NB4 (cell line): Measurements from ENCODE around the gene CTCFL.

ENCODE experiments used
- DNase-seq: peaks from one replicate; pipeline ENCODE4 v3.0.0; 2010; ENCODE audit warnings: low read depth
- H3K4me3 ChIP-seq: one replicate; pipeline ENCODE4 v1.5.1; 2011; ENCODE audit warnings: mild to moderate bottlenecking, low read depth, low read length, moderate library complexity
- MYC ChIP-seq: IDR thresholded peaks from 2 replicates; pipeline ENCODE4 v1.6.1; 2011; ENCODE audit warnings: low read depth, low read length
- POLR2A ChIP-seq: IDR thresholded peaks from 2 replicates; pipeline ENCODE4 v1.6.1; 2011; ENCODE audit warnings: mild to moderate bottlenecking; ENCODE audit not compliant: insufficient read length; ENCODE audit errors: extremely low read depth
- TF ChIP-seq, protein P1 (sequence below): IDR thresholded peaks from one replicate; pipeline ENCODE4 v1.5.1; 2012; ENCODE audit warnings: low read depth, low read length
- TF ChIP-seq, protein P2 (sequence below): IDR thresholded peaks from 2 replicates; pipeline ENCODE4 v1.6.1; 2011; ENCODE audit warnings: low read depth, low read length

CTCFL gene

DNA sequence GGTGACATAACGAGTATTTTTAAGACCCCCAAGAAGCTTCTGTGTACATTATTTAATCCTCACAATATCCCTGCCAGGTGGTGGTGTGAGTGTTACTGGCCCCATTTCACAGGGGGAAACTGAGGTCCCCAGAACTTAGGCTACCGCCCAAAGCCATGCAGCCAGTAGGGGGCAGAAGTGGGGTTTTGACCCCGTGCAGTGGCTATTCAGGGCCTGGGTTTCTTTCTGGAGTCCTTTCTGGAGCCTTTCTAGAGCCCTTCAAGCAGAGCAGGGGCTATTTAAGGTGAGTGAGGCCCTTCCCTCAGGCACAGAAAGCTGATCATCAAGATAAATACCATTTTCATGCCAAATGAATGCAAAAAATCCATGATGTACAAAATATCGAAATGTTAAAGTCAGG lies 59.0 kb downstream of the CTCFL start:
- H3K4me3 ChIP-seq = no peak overlapping the region
- TF ChIP-seq, protein P1, sequence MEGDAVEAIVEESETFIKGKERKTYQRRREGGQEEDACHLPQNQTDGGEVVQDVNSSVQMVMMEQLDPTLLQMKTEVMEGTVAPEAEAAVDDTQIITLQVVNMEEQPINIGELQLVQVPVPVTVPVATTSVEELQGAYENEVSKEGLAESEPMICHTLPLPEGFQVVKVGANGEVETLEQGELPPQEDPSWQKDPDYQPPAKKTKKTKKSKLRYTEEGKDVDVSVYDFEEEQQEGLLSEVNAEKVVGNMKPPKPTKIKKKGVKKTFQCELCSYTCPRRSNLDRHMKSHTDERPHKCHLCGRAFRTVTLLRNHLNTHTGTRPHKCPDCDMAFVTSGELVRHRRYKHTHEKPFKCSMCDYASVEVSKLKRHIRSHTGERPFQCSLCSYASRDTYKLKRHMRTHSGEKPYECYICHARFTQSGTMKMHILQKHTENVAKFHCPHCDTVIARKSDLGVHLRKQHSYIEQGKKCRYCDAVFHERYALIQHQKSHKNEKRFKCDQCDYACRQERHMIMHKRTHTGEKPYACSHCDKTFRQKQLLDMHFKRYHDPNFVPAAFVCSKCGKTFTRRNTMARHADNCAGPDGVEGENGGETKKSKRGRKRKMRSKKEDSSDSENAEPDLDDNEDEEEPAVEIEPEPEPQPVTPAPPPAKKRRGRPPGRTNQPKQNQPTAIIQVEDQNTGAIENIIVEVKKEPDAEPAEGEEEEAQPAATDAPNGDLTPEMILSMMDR = peak; percentile 48
- no peak for TF ChIP-seq POLR2A
- no peak for DNase-seq

DNA sequence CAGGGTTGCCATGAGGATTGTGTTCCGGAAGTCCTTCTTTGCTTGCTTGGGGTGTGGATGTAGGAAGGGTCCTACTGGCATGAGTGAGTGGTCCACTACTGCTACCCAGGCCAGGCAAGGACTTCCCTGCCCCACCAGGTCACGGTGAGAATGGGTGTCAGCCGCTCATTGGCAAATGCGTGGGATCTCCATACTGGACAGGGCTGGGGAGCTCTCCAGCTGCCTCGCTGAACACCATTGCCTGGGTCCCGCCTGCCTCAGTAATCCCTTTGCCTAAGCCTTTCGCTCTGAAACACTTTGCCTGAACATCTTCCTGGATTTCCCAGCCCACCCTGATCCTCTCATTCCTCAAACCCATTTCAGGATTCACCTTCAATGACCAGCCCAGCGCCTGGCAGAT lies 59.5 kb downstream of the CTCFL start:
- no peak for DNase-seq
- TF ChIP-seq, protein P1 = no peak
- TF ChIP-seq, protein P2, sequence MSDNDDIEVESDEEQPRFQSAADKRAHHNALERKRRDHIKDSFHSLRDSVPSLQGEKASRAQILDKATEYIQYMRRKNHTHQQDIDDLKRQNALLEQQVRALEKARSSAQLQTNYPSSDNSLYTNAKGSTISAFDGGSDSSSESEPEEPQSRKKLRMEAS = no peak
- TF ChIP-seq POLR2A = no peak
- no peak for TF ChIP-seq MYC

DNA sequence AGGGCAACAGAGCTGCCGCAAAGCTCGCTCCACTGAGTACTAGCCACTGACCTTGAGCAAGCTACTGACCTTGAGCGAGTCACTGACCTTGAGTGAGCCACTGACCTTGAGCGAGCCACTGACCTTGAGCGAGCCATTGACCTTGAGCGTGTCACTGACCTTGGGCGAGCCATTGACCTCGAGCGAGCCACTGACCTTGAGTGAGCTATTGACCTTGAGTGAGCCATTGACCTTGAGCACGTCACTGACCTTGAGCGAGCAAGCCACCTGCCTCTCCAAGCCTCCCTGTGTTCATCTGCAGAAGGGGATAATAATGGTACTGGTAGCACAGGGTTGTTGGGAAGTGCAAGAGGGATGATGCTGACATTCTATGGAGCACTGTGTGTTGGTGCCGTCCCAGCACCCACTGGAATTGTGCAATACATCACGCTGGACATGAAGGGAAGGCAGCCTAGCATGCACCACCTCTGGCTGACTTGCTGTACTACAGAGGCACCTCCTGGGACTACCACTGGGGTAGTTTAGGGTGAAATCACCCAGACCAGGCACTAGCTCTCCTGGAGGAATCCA lies 60.2 kb downstream of the CTCFL start:
- DNase-seq = peak; percentile 92
- H3K4me3 ChIP-seq = no peak overlapping the region
- TF ChIP-seq, protein P2 = peak; percentile 59
- TF ChIP-seq, protein P1 = peak; percentile 67
- TF ChIP-seq MYC (0 out of 2 replicates have a peak, but pooled peaks have one; percentile 16), POLR2A (no peak)

More for the DNA sequence above, 59.5 kb downstream of the CTCFL start:
- H3K4me3 ChIP-seq = no peak overlapping the region

DNA sequence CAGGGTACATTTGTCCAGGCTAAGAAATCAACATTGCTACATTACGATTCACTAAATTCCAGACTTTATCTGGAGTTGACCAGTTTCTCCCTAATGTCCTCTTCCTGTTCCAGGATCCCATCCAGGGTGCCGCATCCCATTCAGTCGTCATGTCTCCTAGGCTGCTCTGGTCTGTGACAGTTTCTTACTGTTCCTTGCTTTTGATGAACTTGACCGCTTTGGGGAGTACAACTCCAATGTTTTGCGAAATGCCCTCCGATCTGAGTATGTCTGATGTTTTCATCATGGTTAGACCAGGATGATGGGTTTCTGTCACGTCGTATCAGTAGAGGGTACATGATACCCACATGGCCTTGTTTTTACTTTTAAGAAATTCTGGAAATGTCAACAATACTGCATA lies 62.2 kb downstream of the CTCFL start:
- no peak overlapping the region for H3K4me3 ChIP-seq
- no peak for DNase-seq
- no peak for TF ChIP-seq MYC
- no peak for TF ChIP-seq POLR2A
- TF ChIP-seq, protein P2 = no peak
- TF ChIP-seq, protein P1 = no peak

DNA sequence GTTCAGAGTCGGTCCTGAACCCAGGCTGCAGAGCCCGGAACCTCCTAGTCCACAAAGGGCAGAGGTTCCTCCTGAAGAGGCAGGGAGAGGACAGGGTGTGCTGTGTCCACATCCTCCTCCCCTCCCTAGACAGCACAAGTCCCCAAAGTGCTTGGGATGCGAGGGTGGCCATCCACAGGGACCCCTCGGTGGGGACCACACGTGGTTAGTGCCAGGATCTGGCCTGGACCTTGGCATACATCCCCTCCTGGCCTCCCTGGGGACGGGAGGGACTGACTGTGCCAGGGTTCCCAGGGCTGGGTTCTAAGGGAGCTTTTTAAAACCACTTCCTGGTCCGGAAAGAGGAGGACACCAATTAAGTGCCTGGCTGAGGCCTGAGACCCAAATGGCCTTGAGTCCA lies 63.2 kb downstream of the CTCFL start:
- H3K4me3 ChIP-seq = no peak overlapping the region
- no peak for DNase-seq
- TF ChIP-seq, protein P2 = no peak

DNA sequence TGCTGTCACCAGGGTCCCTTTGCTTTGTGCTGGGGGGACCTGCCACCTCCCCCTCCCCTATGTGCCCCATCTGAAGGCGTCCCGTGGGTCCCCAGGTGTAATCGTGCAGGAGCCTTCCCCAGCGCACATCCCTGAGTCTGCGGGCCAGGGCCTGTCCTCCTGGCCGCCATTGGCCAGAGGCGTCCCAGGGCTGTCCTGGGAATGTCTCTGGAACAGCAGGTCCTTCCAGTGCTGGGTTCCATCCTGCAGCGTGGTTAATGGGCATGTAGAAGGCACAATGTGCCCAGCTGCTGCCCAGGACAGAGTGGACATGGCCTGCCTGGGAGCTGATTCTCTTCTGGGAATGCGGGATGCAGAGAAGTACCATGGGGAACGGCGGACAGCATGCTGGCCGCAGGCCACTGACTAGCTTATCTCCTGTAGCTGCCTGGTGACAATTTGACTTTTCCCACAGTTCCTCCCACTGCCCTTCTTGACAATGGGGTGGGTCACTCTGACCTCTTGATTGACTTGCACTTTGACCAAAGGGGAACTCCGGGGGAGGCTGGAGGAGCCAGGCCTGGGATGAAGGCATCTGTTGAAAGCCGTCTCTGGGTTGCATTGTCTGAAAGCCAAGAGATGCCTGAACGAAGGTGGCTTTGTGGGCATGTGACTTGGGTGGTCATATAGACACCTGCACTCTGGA lies 64.0 kb downstream of the CTCFL start:
- TF ChIP-seq MYC (no peak), POLR2A (no peak)
- TF ChIP-seq, protein P1 = no peak
- TF ChIP-seq, protein P2 = no peak
- DNase-seq = no peak
- no peak overlapping the region for H3K4me3 ChIP-seq
